Measurements from ENCODE around the gene ANP32A. TPM values are rescaled to one million over a fixed set of nuclear protein-coding genes. Genes with fewer than 3 reads are reported as not detected.

ANP32A gene
- total RNA-seq, 4 donors from 2014 or later: 38.2 to 90.8 (median 40.1) TPM

GRCh38 chr15:68734881-68735280 is 85.8 kb downstream of the ANP32A start:
- no peak for TF ChIP-seq CTCF (IDR thresholded peaks at IDR 0.05)
- TF ChIP-seq POLR2A (IDR thresholded peaks at IDR 0.05): no peak

GRCh38 chr15:68734352-68734751 is 86.3 kb downstream of the ANP32A start:
- H3K36me3 ChIP-seq: no peaks in the 10 kb centered on the region
- H3K27me3 ChIP-seq: no peaks in the 10 kb centered on the region
- no peak for TF ChIP-seq POLR2A (IDR thresholded peaks at IDR 0.05)
- no peak overlapping the region for H3K27ac ChIP-seq
- peaks cover 0 to 11% (median 0%) of the 10 kb centered on the region in 4 donors for H3K4me1 ChIP-seq
- H3K9me3 ChIP-seq: no peaks in the 10 kb centered on the region
- no peak overlapping the region for H3K4me3 ChIP-seq
- DNase-seq: no peak

More at GRCh38 chr15:68734881-68735280, 85.8 kb downstream of the ANP32A start:
- no peaks in the 10 kb centered on the region for H3K9me3 ChIP-seq
- DNase-seq: no peak
- no peak overlapping the region for H3K27ac ChIP-seq
- H3K36me3 ChIP-seq: no peaks in the 10 kb centered on the region
- H3K27me3 ChIP-seq: no peaks in the 10 kb centered on the region
- H3K4me1 ChIP-seq: peaks cover 0 to 11% (median 0%) of the 10 kb centered on the region in 4 donors
- no peak overlapping the region for H3K4me3 ChIP-seq

- Histone ChIP-seq H3K27ac (no peak overlapping the region), H3K27me3 (no peaks in the 10 kb centered on the region), H3K9me3 (no peaks in the 10 kb centered on the region), H3K36me3 (no peaks in the 10 kb centered on the region), H3K4me1 (peaks cover 0 to 11% (median 0%) of the 10 kb centered on the region in 4 donors), H3K4me3 (no peak overlapping the region)
- no peak for TF ChIP-seq POLR2A (IDR thresholded peaks at IDR 0.05)
- TF ChIP-seq CTCF (IDR thresholded peaks at IDR 0.05): no peak
- DNase-seq: no peak
These were observed 87.0 kb downstream of the ANP32A start for GRCh38 chr15:68733666-68734065.

GRCh38 chr15:68732451-68732850 is 88.2 kb downstream of the ANP32A start:
- peaks cover 0 to 11% (median 0%) of the 10 kb centered on the region in 4 donors for H3K4me1 ChIP-seq
- H3K9me3 ChIP-seq: no peaks in the 10 kb centered on the region
- no peaks in the 10 kb centered on the region for H3K36me3 ChIP-seq
- H3K4me3 ChIP-seq: no peak overlapping the region
- TF ChIP-seq POLR2A (IDR thresholded peaks at IDR 0.05) (no peak), CTCF (IDR thresholded peaks at IDR 0.05) (no peak)
- no peak for DNase-seq
- no peaks in the 10 kb centered on the region for H3K27me3 ChIP-seq
- H3K27ac ChIP-seq: no peak overlapping the region

GRCh38 chr15:68730976-68731897 is 89.5 kb downstream of the ANP32A start:
- Histone ChIP-seq H3K4me3 (no peak overlapping the region), H3K27me3 (no peaks in the 10 kb centered on the region), H3K36me3 (no peaks in the 10 kb centered on the region), H3K27ac (no peak overlapping the region), H3K9me3 (no peaks in the 10 kb centered on the region), H3K4me1 (peaks cover 0 to 11% (median 0%) of the 10 kb centered on the region in 4 donors)
- TF ChIP-seq CTCF (IDR thresholded peaks at IDR 0.05): no peak
- DNase-seq: no peak

GRCh38 chr15:68730471-68730919 is 90.2 kb downstream of the ANP32A start:
- no peaks in the 10 kb centered on the region for H3K9me3 ChIP-seq
- no peaks in the 10 kb centered on the region for H3K27me3 ChIP-seq
- no peak overlapping the region for H3K4me3 ChIP-seq
- H3K36me3 ChIP-seq: no peaks in the 10 kb centered on the region
- no peak overlapping the region for H3K27ac ChIP-seq
- DNase-seq: peak in 1 of 3 donors; percentile 58
- peaks cover 0 to 11% (median 0%) of the 10 kb centered on the region in 4 donors for H3K4me1 ChIP-seq
- TF ChIP-seq POLR2A (IDR thresholded peaks at IDR 0.05): no peak
- peak in 5 of 6 experiments; percentile 1 to 63 (median 61) for TF ChIP-seq CTCF (IDR thresholded peaks at IDR 0.05)
